Measurements from ENCODE around the gene TCEA3.

GRCh38 chr1:23358310-23358875, 66.2 kb downstream of the TCEA3 start:
- TF ChIP-seq POLR2A (IDR thresholded peaks at IDR 0.05; ENCODE audit: low read depth, low read length) (no peak), POLR2AphosphoS5 (IDR thresholded peaks at IDR 0.05; ENCODE audit: low read depth, low read length) (no peak), SPI1 (IDR thresholded peaks at IDR 0.05; ENCODE audit: low read depth, low read length) (no peak), PAX5 (IDR thresholded peaks at IDR 0.05; ENCODE audit: insufficient read depth, low read length, severe bottlenecking) (no peak), TAF1 (IDR thresholded peaks at IDR 0.05; ENCODE audit: low read depth, low read length) (no peak), POU2F2 (IDR thresholded peaks at IDR 0.05; ENCODE audit: low read depth, low read length) (no peak)

All from GM12891 (cell line).